Nephron progenitor cell (in vitro differentiated cells): ENCODE data around the gene PRICKLE4.

Experiments used
- DNase-seq: peaks from one replicate; pipeline ENCODE4 v3.0.0; 2021
- H3K27ac Mint-ChIP-seq: 2 replicates; pipeline ENCODE4 v1.8.0; 2021; ENCODE audit warnings: mild to moderate bottlenecking, moderate library complexity, mixed read lengths
- H3K27me3 Mint-ChIP-seq: 2 replicates; pipeline ENCODE4 v1.8.0; 2021; ENCODE audit warnings: mild to moderate bottlenecking, low read depth, mixed read lengths; ENCODE audit not compliant: poor library complexity
- H3K36me3 Mint-ChIP-seq: 2 replicates; pipeline ENCODE4 v1.8.0; 2021; ENCODE audit warnings: low read depth, mixed read lengths
- H3K4me1 Mint-ChIP-seq: 2 replicates; pipeline ENCODE4 v1.8.0; 2021; ENCODE audit warnings: mixed read lengths
- H3K4me3 Mint-ChIP-seq: 2 replicates; pipeline ENCODE4 v1.8.0; 2021; ENCODE audit warnings: mild to moderate bottlenecking, moderate library complexity, mixed read lengths
- H3K9me3 Mint-ChIP-seq: 2 replicates; pipeline ENCODE4 v1.8.0; 2021; ENCODE audit warnings: mild to moderate bottlenecking, moderate library complexity, mixed read lengths
- TF ChIP-seq, protein P1 (sequence below): fragments of 200-600 bp; sonication (generic); IDR thresholded peaks from 2 replicates; pipeline ENCODE4 v1.5.0; 2021; ENCODE audit warnings: antibody characterized with exemption

PRICKLE4 gene

DNA sequence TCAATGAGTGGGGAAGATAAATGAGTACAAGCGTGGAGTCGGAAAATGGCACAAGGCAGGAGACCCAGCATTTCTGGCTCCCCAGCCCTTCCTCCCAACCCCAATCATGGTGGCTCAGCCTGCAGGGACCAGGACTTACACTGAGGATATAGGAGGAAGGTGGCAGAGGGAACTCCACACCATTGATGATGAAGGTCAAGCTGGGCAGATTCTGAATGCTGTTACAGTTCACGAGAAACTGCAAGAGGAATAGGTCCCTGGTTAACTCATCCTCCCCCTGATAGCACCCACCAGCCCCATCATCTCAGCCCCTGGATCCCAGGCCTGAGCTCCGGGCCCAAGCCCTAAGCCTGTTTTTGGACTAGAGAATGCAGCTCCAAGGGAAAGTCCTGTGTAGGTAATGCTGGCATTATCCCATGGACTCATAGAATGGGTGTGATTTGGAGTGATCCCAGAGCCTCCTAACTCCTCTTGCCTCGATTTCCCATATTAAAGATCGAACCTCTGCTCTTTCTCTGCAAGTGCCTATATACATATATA lies 42.9 kb upstream of the PRICKLE4 start:
- H3K4me1 Mint-ChIP-seq = peaks cover 21% of the 10 kb centered on the region
- H3K27me3 Mint-ChIP-seq = peaks cover 4% of the 10 kb centered on the region
- DNase-seq = no peak
- no peaks in the 10 kb centered on the region for H3K9me3 Mint-ChIP-seq
- TF ChIP-seq, protein P1, sequence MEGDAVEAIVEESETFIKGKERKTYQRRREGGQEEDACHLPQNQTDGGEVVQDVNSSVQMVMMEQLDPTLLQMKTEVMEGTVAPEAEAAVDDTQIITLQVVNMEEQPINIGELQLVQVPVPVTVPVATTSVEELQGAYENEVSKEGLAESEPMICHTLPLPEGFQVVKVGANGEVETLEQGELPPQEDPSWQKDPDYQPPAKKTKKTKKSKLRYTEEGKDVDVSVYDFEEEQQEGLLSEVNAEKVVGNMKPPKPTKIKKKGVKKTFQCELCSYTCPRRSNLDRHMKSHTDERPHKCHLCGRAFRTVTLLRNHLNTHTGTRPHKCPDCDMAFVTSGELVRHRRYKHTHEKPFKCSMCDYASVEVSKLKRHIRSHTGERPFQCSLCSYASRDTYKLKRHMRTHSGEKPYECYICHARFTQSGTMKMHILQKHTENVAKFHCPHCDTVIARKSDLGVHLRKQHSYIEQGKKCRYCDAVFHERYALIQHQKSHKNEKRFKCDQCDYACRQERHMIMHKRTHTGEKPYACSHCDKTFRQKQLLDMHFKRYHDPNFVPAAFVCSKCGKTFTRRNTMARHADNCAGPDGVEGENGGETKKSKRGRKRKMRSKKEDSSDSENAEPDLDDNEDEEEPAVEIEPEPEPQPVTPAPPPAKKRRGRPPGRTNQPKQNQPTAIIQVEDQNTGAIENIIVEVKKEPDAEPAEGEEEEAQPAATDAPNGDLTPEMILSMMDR = no peak
- H3K4me3 Mint-ChIP-seq = no peak overlapping the region
- H3K27ac Mint-ChIP-seq = no peak overlapping the region
- no peaks in the 10 kb centered on the region for H3K36me3 Mint-ChIP-seq

DNA sequence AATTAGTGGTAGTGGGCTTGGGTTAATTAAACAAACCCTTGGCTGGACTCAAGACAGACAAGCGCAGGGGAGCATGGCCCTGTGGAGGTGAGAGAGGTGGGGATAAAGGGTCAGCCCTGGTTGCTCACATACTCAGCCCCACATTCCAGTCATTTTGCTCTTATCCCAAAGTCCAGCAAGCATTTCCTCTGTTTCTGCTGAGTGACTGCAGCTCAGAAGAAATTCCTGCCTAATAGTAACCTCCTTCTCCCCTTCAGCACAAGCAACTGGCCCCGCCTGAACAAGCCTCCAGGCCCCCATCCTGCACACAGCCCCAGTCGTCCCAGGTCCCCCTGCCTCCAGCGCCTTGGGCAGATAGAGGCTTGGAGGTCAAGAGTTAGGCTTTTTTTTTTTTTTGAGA lies 41.5 kb upstream of the PRICKLE4 start:
- TF ChIP-seq, protein P1 = no peak
- Mint-ChIP-seq H3K9me3 (no peaks in the 10 kb centered on the region), H3K27me3 (peaks cover 8% of the 10 kb centered on the region)

DNA sequence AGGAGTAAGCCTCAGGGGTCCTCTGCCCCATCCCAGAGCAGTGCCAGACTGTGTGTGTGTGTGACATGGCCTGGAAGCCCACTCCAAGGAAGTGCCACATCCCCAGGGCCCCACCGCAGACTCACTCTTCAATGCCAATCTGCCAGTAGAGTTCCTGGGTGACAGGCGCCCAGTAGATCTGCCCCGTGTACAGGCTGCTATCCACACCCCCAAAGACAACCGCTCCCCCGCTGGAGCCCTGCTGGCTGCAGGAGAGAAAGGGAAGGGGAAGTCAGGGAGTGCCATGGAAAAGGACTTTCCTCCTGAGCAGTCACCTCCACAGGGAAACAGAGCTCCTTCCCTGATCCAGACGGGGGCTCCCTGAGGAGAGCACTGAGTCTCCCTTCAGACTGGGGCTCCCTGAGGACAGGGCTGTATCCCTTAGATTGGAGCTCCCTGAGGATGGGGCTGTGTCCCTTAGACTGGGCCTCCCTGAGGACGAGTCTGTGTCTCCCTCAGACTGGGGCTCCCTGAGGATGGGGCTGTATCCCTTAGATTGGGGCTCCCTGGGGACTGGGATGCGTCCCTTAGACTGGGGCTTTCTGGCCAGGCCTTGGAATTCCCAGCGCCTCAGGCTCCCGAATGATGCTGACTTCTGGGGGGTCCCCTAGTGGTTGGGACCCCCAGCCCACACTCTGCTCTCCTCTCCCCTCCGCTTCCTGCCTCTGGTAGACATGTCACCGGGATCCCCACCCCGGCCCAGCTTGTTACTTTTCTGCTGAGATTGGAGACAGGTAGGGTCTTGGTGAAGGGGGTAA lies 40.0 kb upstream of the PRICKLE4 start:
- Mint-ChIP-seq H3K9me3 (no peaks in the 10 kb centered on the region), H3K4me3 (no peak overlapping the region), H3K27me3 (peaks cover 8% of the 10 kb centered on the region), H3K4me1 (peaks cover 25% of the 10 kb centered on the region), H3K36me3 (no peaks in the 10 kb centered on the region), H3K27ac (no peak overlapping the region)
- no peak for DNase-seq
- TF ChIP-seq, protein P1 = no peak

More for the DNA sequence above, 41.5 kb upstream of the PRICKLE4 start:
- no peak overlapping the region for H3K4me3 Mint-ChIP-seq
- DNase-seq = no peak
- H3K27ac Mint-ChIP-seq = no peak overlapping the region
- H3K36me3 Mint-ChIP-seq = no peaks in the 10 kb centered on the region
- H3K4me1 Mint-ChIP-seq = peaks cover 17% of the 10 kb centered on the region

DNA sequence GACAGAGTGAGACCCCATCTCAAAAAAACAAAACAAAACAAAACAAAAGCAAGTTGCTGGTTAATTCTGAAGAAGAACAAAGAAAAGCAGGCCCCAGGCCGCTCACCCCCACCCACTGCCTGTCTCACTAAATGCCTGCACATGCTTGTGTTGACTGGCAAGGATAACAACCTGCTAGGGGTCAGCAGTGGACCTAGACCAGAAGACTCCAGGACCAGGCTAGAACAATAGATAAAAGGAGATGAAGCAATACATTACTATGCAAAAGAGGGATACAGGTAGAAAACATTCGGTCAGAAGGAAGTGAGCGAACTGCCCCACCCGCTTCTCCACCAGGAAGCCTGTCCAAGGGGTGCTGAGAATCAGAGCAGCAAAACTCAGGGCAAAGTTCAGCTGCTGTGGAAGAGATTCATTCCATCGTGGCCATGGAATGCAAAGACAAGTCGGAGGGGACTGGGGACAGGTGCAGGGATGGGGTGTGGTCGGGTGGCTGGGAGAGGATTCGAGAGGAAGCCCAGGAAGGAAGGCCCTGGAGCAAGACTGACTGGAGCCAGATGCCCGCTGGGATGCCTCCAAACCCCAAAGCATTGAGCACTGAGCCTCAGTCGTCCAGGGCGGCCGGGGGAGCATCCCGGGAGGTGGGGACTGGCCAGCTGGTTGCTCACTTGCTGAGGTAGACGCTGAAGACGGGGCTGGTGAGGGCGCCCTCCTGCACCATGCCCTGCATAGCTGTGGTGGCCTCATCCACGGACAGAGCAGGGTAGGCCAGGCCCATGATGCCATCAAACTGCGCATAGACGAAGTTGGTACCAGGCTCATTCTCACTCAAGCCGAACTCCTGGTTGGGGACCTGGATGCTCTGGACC lies 38.7 kb upstream of the PRICKLE4 start:
- Mint-ChIP-seq H3K4me3 (no peak overlapping the region), H3K4me1 (peaks cover 12% of the 10 kb centered on the region), H3K27ac (no peak overlapping the region), H3K9me3 (no peaks in the 10 kb centered on the region), H3K36me3 (no peaks in the 10 kb centered on the region), H3K27me3 (peaks cover 11% of the 10 kb centered on the region)
- no peak for DNase-seq
- TF ChIP-seq, protein P1 = no peak

DNA sequence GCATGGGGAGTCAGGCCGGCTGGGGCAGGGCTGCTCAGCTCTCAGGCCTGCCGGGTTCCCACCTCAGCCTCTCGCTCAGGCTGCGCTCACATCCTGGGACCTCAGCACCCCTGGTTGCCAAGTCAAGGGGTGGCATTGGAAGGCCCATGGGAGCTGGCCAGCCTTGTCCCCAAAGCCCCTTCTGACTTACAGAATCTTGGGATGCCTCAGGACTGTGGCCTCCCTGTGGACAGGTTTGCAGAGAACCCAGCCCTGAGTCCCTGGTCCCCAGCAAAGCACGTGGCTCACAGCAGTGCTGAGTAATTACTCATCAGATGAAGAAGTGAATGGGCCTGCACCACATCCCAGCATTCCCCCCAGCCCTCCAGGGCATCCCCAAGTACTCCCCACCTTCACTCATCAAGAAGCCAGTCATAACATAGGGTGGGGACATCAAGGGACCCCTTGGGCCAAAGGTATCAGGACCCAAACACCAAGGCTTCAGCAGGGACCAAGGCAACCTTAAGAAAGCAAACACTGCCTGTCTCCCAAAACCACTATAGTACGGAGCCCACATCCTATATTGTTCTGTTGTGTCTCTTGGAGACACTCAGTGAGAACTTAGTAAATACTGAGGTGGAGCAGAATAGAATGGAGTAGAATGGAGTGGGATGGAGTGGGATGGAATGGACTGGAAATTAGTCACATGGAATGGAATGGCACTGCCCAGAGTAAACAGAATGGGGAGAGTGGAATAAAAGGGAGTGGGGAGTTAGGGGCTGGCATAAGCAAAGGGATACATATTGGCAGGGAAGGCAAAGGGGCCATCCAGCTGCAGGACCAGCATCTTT lies 37.0 kb upstream of the PRICKLE4 start:
- H3K27me3 Mint-ChIP-seq = peaks cover 15% of the 10 kb centered on the region
- H3K9me3 Mint-ChIP-seq = no peaks in the 10 kb centered on the region
- TF ChIP-seq, protein P1 = no peak
- peaks cover 12% of the 10 kb centered on the region for H3K4me1 Mint-ChIP-seq
- no peak for DNase-seq
- no peak overlapping the region for H3K27ac Mint-ChIP-seq
- no peak overlapping the region for H3K4me3 Mint-ChIP-seq
- no peaks in the 10 kb centered on the region for H3K36me3 Mint-ChIP-seq
